ENCODE measurements around the gene NFILZ.
A peak's percentile ranks its signal among the peaks of the same experiment; 100 is the strongest.
"Not testable (repeated sequence)": the region's sequence is repeated elsewhere in the genome, so short reads cannot be mapped to it uniquely, and the experiment has no call there.

Gene NFILZ

GRCh38 chr19:8611877-8612806 lies 18.3 kb upstream of the NFILZ start:
- DNase-seq, result no peak

DNA sequence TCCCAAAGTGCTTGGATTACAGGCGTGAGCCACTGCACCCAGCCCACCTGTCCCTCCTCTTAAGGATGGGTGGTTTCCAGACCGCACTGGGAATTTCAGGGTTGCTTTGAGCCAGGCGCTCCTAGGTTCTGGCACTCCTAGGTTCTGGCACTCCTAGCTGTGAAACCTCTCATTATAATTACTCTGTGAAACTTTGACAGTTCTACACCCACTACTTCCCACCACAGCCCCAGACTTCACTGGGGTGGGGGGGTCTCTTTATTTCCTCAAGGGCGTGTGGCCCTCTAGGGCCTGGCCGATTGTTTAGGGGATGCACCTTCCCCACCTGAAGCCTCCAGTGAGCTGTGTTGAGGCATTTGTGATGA lies 17.6 kb upstream of the NFILZ start:
- DNase-seq, result no peak

DNA sequence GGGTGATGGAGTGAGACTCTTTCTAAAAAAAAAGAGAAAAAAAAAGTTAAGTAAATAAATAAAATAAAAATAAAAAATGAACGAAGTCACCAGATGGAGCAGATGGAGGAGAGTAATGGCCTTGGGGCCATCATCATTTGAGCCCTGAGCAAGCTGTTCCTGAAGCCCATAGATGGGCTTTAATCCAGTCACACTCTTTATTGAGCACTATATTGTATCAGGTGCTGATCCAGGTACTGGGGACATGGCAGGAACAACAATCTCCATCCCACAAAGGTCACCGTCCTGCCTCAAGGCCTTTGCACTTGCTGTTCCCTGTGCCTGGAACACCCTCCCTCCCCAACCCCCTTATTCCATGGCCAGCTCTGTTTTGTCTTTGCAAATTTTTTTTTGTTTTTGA lies 16.0 kb upstream of the NFILZ start:
- no peak for DNase-seq

DNA sequence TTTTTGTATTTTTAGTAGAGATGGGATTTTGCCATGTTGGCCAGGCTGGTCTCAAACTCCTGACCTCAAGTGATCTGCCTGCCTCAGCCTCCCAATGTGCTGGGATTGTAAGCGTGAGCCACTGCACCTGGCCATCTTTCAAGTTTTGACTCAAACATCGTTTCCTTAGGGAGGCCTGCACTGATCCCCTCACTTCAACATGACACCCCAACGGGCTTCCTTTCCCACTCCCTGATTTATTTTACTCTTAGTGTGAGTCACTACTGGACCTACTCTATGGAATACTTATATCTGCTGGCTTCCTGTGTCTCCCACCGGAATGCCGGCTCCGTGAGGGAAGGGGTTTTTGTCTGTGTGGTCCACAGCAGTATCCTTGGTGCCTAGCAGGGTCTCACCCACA lies 15.4 kb upstream of the NFILZ start:
- no peak for DNase-seq

DNA sequence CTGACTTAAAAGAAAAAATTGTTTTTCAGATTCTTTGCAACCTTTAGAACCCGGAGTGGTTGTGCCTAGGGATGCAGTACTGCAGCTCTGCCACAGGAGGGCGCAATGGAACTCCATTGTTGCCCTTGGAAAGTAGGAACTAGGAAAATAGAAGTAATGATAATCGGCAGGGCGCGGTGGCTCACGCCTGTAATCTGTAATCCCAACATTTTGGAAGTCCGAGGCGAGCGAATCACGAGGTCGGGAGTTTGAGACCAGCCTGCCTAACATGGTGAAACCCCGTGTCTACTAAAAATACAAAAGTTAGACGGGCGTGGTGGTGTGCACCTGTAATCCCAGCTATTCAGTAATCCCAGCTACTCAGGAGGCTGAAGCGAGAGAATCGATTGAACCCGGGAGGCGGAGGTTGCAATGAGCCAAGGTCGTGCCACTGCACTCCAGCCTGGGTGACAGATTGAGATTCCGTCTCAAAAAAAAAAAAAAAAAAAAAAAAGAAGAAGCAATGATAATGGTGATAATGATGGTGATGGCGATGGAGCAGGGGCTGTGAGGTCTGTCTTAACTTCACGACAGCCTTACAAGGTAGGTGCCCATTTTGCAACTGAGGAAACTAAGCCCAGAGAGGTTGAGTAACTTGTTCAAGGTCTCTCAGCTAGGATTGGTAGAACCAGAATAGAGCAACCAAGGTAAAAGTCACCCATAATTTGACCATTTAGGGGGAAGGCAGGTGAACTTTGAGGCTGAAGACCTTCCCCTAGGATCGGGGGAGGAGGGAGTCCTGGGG lies 14.4 kb upstream of the NFILZ start:
- DNase-seq, result peak; percentile 60 to 91

DNA sequence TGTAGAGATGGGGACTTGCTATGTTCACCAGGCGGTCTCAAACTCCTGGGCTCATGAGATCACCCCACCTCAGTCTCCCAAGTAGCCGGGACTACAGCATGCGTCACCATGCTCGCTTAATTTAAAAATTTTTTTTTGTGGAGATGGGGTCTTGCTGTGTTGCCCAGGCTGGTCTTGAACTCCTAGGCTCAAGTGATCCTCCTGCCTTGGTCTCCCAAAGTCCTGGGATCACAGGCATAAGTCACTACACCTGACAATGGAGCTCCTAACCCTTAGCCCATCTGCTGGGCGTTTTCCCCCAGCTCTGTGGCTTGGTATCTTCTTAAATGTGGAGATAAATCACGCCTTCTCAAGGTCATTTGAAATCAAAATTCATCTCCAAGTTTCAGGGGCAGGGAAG lies 13.6 kb upstream of the NFILZ start:
- DNase-seq, result no peak

DNA sequence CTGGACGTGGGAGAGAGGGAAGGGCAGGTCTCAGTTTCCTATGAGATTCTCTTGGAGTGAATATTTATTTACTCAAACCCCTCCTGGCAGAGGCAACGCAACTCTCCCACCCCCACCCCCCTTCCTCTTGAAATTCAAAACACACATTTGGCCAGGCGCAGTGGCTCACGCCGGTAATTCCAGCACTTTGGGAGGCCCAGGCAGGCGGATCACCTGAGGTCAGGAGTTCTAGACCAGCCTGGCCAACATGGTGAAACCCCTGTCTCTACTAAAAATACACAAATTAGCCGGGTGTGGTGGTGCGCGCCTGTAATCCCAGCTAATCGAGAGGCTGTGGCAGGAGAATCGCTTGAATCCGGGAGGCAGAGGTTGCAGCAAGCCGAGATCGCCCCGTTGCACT lies 13.1 kb upstream of the NFILZ start:
- DNase-seq, result not testable (repeated sequence)

DNA sequence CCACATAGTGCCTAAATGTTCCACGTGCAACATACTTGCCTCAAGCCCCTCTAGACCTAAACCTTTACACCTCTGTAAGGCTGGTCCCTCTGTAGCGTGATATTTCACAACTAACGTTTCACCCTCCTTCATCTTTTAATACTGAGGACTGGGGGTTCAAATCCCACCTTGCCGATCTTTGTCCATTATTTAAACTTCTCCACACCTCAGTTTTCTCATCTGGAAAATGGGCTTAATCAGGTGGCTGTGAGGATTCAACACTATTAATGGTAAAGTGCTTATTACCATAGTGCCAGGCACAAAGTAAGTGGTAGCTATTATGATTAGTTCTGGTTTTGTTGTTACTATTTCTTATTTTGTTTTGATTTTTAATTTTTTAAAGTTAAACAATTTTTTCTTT lies 12.4 kb upstream of the NFILZ start:
- DNase-seq, result no peak

- DNase-seq, result no peak
Observed at GRCh38 chr19:8618751-8619150, 11.7 kb upstream of the NFILZ start.

- DNase-seq, result not testable (repeated sequence)
Observed at GRCh38 chr19:8622886-8623285, 7.5 kb upstream of the NFILZ start.

DNA sequence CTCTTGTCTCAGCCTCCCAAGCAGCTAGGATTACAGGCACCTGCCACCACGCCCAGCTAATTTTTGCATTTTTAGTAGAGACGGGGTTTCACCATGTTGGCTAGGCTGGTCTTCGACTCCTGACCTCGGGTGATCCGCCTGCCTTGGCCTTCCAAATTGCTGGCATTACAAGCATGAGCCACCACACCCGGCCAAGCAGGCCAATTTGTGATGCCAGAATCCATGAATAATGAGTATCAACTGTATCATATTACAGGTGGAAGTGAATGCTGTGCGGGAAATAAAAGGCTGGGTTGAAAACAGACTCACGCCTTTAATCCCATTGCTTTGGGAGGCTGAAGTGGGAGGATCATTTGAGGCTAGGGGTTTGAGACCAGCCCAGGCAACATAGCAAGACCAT lies 3.6 kb upstream of the NFILZ start:
- DNase-seq, result no peak

- no peak for DNase-seq
Observed at GRCh38 chr19:8629184-8629583, 1.2 kb upstream of the NFILZ start.

- DNase-seq, result no peak
Observed at GRCh38 chr19:8630796-8631424, 477 bp downstream of the NFILZ start.

DNA sequence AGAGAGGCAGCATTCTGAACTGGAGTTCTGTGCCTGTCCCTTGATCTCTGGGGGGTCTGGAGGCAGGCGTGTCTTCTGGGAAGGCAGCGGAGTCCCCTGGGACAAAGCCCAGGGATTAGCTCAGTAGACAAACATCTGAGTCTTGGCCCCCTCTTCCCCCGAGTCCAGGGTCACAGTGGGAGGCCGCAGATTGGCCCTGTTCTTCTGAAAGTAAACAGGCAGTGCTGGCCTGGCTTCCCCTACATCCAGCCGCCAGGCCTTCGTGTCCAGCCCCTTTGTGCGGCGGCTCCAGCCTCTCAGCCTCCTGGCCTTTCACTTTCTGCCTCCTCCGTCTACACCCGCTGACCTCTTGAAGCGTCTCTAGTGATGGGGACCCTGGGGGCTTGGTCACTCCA lies 989 bp downstream of the NFILZ start:
- no peak for DNase-seq

DNA sequence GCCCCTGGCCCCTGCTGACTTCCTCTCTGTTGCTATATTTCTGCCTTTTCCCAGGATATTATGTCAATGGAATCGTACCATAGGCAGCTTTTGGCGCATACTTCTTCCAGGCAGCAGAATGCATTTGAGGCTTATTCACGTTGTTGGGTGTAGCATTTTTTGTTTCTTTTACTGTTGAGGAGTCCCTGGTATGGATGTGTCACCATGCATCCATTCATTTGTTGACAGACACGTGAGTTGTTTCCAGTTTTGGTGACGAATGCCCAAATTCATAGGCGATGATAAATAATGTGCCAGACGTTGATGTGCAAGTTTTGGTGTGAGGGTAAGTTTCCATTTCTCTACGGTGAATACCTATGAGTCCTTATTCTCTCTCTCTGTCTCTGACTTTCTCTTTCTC lies 5.0 kb downstream of the NFILZ start:
- DNase-seq, result no peak

DNA sequence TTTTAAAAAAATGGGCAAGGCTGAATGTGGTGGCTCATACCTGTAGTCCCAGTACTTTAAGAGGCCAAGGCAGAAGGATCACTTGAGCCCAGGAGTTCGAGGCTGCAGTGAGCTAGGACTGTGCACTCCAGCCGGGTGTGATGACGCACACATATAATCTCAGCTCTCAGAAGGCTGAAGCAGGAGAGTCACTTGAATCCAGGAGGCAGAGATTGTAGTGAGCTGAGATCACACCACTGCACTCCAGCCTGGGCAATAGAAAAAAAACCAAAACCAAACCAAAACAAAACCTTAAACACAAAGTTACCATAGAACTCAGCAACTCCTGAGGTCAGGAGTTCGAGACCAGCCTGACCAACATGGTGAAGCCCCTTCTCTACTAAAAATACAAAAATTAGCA lies 6.6 kb downstream of the NFILZ start:
- DNase-seq, result not testable (repeated sequence)

DNA sequence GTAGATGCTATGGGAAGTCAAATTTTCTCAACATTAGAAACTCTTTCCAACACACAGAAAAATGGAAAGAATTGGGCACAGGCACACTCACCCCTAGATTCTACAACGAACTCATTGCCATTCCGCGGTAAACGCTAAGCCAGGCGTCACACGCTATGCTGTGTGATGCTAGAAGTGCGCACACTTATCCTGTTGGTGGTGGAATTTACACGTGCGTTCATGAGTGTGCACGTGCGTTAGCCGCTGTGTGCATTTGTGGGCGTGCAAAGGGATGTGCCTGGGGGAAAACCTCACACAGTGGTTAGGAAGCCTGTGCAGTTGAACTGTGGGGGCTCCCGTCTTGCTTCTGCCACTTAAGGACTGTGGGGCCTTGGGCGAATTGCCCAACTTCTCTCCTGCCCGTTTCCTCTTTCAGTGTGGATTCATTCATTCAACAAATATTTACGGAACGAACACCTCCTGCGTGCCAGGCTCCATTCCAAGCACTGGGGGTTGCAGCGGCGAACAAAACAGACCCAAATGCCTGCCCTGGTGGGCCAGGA lies 7.7 kb downstream of the NFILZ start:
- peak; percentile 55 to 62 for DNase-seq

- DNase-seq, result no peak
Observed at GRCh38 chr19:8639821-8640401, 9.5 kb downstream of the NFILZ start.

GRCh38 chr19:8640402-8641004 lies 10.1 kb downstream of the NFILZ start:
- peak; percentile 91 to 98 for DNase-seq

DNA sequence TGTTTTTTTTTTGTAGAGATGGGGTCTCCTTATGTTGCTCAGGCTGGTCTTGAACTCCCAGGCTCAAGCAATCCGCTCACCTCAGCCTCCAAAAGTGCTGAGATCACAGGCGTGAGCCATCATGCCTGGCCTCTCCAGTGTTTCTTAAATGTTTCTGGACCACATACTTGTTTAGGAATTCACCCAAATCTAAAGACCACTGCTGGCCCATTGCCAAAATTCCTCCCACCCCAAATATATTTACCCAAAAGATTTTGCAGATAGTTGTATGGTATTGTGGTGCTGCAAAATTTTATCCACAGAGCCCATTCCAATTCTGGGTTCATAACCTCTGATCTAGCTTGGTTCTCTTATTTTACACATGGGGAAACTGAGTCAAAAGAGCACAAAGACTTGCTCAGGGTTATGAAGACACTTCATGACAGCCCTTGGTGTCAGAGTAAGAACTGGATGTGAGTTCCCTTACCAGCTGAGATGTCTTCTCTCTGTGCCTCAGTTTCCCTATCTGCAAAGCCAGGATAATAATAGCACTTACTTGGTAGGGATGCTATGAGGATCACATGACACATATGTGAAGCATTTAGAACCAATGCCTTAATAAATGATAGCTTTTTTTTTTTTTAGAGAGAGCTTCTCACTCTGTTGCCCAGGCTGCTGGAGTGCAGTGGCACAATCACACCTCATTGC lies 10.9 kb downstream of the NFILZ start:
- no peak for DNase-seq

GRCh38 chr19:8641908-8642547 lies 11.6 kb downstream of the NFILZ start:
- DNase-seq, result peak; percentile 36 to 51
